Tibial artery (tissue), 4 donors: ENCODE results near the gene GAPDH.

Source experiments
- DNase-seq, 2 donors: peaks; one replicate each; pipeline ENCODE4 v3.0.0-alpha.2; 2019
- H3K27ac ChIP-seq, 2 donors: fragments of 200-600 bp; sonication (generic) in 1 of 2; 1 replicate in 1 of 2; 2 replicates in 1 of 2; pipeline ENCODE4 v1.5.1; 2018 to 2019; ENCODE audit warnings: mild to moderate bottlenecking in 1 of 2
- H3K27me3 ChIP-seq, 2 donors: fragments of 200-600 bp; sonication (generic) in 1 of 2; one replicate each; pipeline versions ENCODE4 v1.5.1 to v1.6.0; 2016 to 2019
- H3K36me3 ChIP-seq, 3 donors: fragments of 200-600 bp; sonication (generic) in 2 of 3; one replicate each; pipeline ENCODE4 v1.5.1; 2016 to 2019; ENCODE audit warnings: mild to moderate bottlenecking in 2 of 3
- H3K4me1 ChIP-seq, 4 donors: fragments of 200-600 bp; sonication (generic) in 2 of 4; 1 replicate in 3 of 4; 2 replicates in 1 of 4; pipeline ENCODE4 v1.5.1; 2016 to 2019
- H3K4me3 ChIP-seq, 2 donors: fragments of 200-600 bp; sonication (generic) in 1 of 2; 1 replicate in 1 of 2; 2 replicates in 1 of 2; pipeline ENCODE4 v1.5.1; 2018 to 2019; ENCODE audit warnings: mild to moderate bottlenecking in 2 of 2
- H3K9me3 ChIP-seq, 3 donors: fragments of 200-600 bp; sonication (generic) in 1 of 3; one replicate each; pipeline ENCODE4 v1.5.1; 2016 to 2019
- CTCF ChIP-seq, 2 experiments: fragments of 200-600 bp in 1 of 2; fragments of 450-650 bp in 1 of 2; IDR thresholded peaks; one replicate each; pipeline ENCODE4 v1.5.1; 2017 to 2019; ENCODE audit warnings: antibody characterized with exemption in 2 of 2, mild to moderate bottlenecking in 1 of 2, moderate library complexity in 1 of 2
- intact Hi-C: fragments of 100-400 bp; cut with DNase I; formaldehyde crosslinking; loops from one replicate; pipeline ENCODE4 v1.15.0; 2023; ENCODE audit warnings: low total_unique reads

Gene GAPDH

GRCh38 chr12:6573001-6573400 is 38.7 kb downstream of the GAPDH start:
- Histone ChIP-seq H3K9me3 (no peaks in the 10 kb centered on the region), H3K27ac (no peak overlapping the region), H3K4me1 (peaks cover 0 to 9% (median 5%) of the 10 kb centered on the region in 4 donors), H3K4me3 (no peak overlapping the region), H3K36me3 (peaks cover 81 to 89% (median 84%) of the 10 kb centered on the region in 3 donors), H3K27me3 (no peaks in the 10 kb centered on the region)
- no peak for DNase-seq
- intact Hi-C loops: no loop called here
- TF ChIP-seq CTCF (IDR thresholded peaks at IDR 0.05): no peak

- no peak for DNase-seq
- Histone ChIP-seq H3K4me3 (no peak overlapping the region), H3K27me3 (no peaks in the 10 kb centered on the region), H3K9me3 (no peaks in the 10 kb centered on the region), H3K27ac (no peak overlapping the region), H3K36me3 (peaks cover 95 to 100% (median 95%) of the 10 kb centered on the region in 3 donors), H3K4me1 (no peaks in the 10 kb centered on the region)
- no peak for TF ChIP-seq CTCF (IDR thresholded peaks at IDR 0.05)
- intact Hi-C loops: no loop called here
Measured at GRCh38 chr12:6574576-6575295, 40.4 kb downstream of the GAPDH start.

- Histone ChIP-seq H3K4me1 (no peaks in the 10 kb centered on the region), H3K36me3 (peaks cover 94 to 100% (median 96%) of the 10 kb centered on the region in 3 donors), H3K9me3 (no peaks in the 10 kb centered on the region), H3K27ac (no peak overlapping the region), H3K4me3 (no peak overlapping the region), H3K27me3 (no peaks in the 10 kb centered on the region)
- no peak for DNase-seq
- no peak for TF ChIP-seq CTCF (IDR thresholded peaks at IDR 0.05)
- intact Hi-C loops: no loop called here
Measured at GRCh38 chr12:6575648-6576047, 41.3 kb downstream of the GAPDH start.

- Histone ChIP-seq H3K4me3 (no peak overlapping the region), H3K36me3 (peaks cover 94 to 100% (median 95%) of the 10 kb centered on the region in 3 donors), H3K9me3 (no peaks in the 10 kb centered on the region), H3K27ac (no peak overlapping the region), H3K27me3 (no peaks in the 10 kb centered on the region), H3K4me1 (no peaks in the 10 kb centered on the region)
- no peak for DNase-seq
- TF ChIP-seq CTCF (IDR thresholded peaks at IDR 0.05): no peak
- intact Hi-C loops: no loop called here
Measured at GRCh38 chr12:6582196-6582595, 47.9 kb downstream of the GAPDH start.

GRCh38 chr12:6582959-6583358 is 48.6 kb downstream of the GAPDH start:
- Histone ChIP-seq H3K36me3 (peaks cover 94 to 100% (median 95%) of the 10 kb centered on the region in 3 donors), H3K27ac (no peak overlapping the region), H3K27me3 (no peaks in the 10 kb centered on the region), H3K4me3 (no peak overlapping the region), H3K9me3 (no peaks in the 10 kb centered on the region), H3K4me1 (no peaks in the 10 kb centered on the region)
- DNase-seq: no peak
- TF ChIP-seq CTCF (IDR thresholded peaks at IDR 0.05): no peak
- intact Hi-C loops: no loop called here
